ENCODE results near the gene SUPT20HL2.
"Not testable (repeated sequence)": the region's sequence is repeated elsewhere in the genome, so short reads cannot be mapped to it uniquely, and the experiment has no call there.

SUPT20HL2 gene

DNA sequence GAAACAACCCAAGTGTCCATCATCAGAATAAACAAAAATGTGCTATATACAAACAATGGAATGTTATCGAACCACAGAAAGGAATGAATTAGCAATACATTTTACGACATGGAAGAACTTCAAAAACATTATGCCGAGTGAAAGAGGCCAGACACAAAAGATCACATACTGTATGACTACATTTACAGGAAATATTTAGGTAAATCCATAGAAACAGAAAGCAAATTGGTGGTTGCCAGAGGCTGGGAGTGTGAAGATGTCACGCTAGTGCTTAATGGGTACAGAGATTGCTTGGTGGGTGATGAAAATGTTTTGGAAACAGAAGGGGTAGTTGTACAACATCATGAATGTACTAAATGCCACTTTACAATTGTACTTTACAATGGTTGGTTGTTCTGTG lies 5.1 kb downstream of the SUPT20HL2 start:
- not testable (repeated sequence) for DNase-seq

DNA sequence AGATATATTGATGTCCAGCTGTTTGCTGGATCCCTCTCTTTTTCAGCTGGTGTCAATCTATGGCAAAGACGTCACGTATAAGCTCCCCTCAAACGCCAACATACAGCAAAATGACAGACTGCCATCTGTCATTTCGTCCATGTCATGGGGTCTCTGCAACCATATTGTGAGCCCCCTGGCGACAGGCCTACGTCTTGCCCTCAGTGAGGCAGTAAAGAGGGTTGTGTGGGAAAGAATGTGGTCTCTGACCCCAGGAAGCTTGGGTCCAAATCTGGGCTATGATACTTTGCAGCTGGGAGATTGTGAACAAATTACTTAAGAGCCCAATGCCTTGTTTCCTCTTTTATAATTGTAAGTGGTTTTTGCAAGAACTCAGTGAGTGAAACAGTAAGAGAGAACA lies 7.4 kb downstream of the SUPT20HL2 start:
- DNase-seq: no peak

DNA sequence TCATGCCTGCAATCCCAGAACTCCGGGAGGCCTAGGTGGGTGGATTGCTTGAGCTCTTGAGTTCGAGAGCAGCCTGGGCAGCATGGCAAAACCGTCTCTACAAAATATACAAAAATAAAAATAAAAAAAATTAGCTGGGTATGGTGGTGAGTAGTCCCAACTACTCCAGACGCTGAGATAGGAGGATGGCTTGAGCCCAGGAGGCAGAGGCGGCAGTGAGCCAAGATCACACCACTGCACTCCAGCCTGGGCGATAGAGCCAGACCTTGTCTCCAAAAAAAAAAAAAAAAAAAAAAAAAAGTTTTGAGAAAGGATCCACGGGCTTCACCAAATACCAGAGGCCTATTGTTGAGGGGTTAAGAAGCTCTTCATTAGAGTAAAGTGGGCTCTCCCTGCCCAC lies 8.0 kb downstream of the SUPT20HL2 start:
- DNase-seq: no peak

DNA sequence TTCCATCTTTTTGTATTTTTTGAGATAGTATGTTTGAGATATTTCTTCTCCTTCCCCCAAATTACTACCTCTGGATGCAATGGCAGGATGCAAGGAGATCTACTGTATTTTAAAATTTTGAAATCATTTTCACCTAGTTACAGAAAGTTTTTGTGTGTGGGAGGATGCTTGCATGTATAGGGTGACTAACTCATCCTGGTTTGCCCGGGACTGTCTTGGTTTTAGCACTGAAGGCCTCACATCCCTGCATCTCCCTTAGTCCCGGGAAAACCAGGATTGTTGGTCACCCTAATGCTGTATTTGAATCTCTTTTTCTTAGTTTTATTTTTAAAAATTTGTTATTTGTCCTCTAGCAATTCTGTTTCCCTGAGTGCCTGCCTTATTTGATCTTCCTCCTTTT lies 12.1 kb downstream of the SUPT20HL2 start:
- DNase-seq: no peak

DNA sequence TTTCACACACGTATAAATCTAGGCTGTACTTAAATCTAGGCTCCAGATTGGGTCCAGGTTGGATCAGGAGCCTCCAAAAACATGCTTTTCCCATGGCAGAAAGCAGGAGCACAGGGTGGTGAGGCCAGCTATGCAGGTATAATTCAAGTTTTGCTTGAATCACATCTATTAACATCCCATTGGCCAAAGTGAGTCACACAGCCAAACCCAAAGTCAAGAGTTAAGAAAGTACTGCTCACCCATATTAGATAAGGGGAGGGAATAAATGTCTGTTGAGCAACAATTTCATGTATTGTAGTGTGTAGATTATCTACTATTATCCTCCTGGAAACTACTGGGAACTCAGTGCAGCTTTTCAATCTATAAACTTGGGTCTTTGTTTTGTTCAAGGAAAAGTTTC lies 12.8 kb downstream of the SUPT20HL2 start:
- no peak for DNase-seq

DNA sequence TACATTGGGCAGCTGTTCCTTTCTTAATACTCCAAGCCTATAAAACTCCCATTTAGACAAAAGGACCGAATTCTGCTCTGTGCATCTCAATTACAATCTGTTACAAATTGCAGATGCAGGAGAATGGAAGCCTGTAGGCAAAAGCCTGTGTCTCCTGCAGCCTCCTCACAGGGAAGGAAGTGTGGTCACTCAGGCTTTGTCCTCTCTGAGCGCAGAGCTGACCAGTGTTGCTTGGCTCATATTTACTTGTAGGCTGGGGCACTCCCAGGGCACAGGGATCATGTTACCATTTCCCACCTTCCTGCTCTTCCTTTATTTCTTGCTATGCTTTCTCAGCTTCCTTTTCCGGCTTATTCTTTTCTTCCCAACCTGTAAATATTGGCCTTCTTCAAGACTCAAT lies 15.7 kb downstream of the SUPT20HL2 start:
- no peak for DNase-seq

DNA sequence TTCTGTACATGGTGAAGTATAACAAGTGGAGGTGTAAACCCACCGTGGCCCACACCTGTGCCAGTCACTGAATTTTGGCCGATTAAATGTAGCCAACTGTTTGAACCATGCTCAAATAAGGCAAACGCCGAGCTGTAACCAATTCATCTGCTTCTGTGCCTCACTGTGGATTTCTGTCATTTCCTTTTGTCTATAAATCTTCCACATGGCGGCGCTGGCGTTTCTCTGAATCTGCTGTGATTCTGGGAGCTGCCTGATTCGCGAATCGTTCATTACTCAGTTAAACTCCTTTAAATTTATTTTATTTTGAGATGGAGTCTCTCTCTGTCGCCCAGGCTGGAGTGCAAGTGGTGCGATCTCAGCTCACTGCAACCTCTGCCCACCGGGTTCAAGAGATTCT lies 19.2 kb downstream of the SUPT20HL2 start:
- DNase-seq: no peak

DNA sequence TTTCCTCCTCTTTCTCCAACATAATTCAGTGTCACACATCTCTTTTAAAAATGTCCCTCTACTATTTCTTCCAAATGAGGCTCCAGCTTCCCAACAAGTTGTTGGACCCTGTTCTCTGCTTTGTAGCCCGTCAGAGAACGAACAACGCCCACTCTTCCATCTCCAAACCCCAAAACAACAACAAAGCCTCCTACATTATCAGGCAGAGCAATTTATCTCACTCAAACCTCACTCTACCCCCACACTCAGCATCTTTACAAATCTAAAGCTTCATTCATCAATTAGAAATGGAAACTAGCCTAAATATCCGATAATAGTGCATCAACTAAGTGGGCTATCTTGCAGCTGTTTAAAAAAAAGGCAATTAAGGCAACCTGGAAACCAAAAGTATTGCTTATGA lies 20.5 kb downstream of the SUPT20HL2 start:
- DNase-seq: no peak

DNA sequence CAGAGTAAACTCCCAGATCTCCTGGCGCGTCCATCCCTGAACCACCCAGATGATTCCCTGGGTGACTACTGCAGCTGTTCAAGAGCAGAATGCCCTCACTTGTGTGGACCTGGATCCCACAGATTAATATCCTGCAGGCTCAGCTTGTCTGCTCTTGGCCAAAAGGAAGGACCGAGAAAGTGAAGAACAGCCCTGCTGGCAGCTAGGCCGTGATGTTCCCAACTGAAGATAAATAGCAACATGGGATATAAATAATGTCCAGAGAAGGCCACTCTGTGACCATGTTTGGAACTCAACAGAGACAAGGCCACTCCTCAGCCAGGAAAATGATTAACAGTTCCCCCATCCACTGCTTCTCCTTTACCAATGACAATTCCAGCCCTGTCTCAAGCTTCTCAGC lies 21.5 kb downstream of the SUPT20HL2 start:
- DNase-seq: no peak

DNA sequence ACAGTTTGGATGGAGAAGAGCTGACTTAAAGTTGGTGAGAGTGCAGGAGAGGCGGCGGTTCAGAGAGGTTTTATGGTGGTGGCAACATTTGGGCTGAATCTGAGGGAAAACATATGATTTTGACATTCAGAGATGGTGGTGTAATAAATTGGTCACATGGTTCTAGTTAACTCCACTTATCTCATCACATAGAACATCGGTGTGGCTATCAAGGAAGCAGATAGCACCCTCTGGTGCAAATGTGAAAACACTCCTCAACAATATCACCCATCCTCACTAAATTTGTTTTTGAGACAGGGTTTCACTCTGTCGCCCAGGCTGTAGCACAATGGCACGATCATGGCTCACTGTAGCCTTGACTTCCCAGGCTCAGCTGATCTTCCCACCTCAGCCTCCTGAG lies 28.8 kb downstream of the SUPT20HL2 start:
- no peak for DNase-seq

DNA sequence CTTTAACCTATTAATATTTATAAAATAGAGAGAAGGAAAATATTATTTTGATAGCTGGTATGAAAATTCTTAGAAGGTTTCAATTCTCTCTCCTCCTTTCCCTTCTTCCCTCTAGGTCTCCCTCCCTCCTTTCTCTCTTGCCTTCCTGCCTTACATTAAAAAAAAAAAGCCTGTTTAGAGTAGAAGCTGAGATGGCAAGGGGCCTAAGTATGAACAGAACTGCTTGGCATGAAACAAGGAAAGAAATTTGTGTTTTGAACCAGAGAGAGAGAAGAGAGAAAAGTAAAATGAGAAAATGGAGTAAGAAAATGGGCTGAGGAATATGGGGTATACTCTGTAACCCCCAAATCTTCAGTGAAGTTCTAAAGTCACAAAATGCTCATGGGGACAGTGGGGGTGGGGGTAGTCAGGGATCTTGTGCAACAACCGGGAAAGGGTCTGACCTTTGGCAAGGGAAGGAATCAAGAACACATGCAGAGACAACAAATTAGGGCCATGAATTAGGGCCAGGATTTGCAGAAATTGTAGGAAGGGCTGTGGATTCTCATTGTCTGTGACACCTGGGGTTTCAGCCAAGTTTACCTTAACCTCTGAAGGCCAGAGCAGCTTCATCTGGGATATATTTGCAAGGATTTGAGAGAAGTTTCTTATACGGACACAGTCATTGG lies 30.6 kb downstream of the SUPT20HL2 start:
- no peak for DNase-seq

DNA sequence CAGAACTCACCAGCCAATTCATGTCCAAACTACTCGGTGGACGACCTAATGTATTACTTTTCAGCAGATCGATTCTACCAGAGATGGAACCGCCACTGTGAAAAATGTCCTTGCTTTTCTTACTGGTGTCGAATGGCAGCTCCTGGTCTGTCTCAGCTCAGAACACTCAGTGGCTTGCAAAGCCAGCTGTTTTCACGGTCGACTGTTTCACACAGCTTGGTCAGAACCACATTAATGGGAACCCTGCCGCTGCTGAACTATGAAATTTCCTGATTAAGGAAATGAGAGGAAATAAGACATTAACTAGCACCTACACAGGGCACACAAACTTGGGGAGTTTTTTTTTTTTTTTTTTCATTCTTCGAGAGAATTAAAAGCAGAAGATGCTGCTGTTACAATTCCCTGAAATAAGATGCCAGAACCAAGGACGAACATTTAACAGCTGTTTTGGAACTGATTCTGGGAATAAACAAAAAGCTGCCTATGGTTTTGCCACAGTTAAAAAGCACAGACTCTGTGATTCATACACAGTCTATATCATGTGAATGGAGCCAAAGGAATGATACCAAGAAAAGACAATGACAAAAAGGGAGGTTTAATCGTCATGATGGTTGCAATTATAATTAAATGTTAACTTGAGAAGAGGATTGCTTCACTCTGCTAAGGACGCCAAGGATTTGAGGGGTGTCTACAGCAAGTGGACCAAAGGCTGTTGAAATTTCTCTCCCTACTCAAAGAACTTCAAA lies 31.3 kb downstream of the SUPT20HL2 start:
- no peak for DNase-seq

DNA sequence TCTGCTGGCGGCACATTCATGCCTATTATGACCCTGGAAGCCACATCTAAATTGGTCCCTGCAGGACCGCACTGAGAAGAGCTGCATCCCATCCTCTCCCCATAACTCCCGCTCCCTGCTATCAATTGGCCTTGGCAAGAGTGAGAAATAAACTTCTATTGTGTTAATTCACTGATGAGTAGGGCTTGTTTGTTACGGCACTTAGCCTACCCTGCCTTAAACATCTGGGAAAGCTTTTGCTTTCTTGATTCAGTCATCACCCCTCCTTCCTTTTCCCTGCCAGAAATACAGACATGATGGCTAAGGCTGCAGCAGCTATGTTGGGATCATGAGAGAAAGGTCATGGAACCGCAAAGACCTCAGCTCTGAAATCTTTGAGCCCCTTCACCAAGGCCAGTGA lies 36.5 kb downstream of the SUPT20HL2 start:
- DNase-seq: no peak

DNA sequence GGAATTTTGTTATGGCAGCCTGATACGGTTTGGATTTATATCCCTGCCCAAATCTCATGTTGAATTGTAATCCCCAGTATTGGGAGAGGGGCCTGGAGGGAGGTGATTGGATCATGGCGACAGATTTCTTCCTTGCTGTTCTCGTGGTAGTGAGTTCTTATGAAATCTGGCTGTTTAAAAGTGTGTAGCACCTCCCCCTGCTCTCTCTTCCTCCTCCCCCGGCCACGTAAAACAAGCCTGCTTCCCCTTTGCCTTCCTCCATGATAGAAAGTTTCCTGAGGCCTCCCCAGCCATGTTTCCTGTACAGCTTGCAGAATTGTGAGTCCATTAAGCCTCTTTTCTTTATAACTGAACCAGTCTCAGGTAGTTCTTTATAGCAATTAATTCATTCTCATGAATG lies 37.9 kb downstream of the SUPT20HL2 start:
- DNase-seq: no peak

DNA sequence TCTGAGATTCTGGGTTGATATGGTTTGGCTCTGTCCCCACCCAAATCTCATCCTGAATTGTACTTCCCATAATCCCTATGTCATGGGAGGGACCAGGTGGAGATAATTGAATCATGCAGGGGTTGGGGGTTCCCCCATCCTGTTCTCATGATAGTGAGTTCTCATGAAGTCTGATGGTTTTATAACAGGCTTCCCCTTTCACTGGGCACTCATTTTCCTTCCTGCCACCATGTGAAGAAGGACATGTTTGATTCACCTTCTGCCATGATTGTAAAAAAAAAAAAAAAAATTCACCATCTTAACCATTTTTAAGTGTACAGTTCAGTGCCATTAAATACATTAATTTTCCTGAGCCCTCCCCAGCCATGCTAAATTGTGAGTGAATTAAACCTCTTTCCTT lies 42.6 kb downstream of the SUPT20HL2 start:
- DNase-seq: no peak

DNA sequence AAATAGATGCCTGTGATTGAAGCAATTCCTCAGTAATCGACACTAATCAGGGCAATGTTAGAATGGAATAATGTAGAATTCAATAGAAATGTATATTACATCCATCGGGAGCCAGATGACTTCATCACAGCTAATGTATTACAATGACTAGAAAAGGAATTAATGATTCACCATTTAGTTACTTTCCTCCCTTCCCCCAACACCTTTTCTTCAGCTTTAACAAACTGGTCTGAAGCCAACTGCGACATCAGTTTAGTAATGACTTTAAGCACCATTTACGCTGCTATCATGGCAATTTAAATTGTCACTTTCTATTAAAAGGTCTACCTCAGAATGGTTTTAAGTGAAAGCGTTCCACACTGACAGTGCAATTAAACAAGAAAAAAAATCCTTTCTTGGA lies 45.1 kb downstream of the SUPT20HL2 start:
- no peak for DNase-seq

DNA sequence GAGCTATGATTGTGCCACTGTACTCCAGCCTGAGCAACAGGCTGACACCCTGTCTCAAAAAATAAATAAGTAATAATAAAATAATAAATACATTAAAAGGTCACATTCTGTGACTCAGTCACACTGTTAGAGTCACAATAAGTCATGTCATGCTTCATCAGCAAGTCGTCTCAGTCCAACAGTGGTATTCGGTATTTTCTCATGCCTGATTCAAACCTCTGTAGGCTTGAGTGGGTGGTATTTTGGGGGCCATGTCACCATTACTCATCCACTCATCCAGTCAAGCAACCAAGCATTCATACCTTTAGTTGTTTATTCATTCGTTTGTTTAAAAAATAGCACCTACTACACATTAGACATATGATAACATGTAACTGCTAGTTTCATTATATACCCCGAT lies 46.9 kb downstream of the SUPT20HL2 start:
- no peak for DNase-seq

DNA sequence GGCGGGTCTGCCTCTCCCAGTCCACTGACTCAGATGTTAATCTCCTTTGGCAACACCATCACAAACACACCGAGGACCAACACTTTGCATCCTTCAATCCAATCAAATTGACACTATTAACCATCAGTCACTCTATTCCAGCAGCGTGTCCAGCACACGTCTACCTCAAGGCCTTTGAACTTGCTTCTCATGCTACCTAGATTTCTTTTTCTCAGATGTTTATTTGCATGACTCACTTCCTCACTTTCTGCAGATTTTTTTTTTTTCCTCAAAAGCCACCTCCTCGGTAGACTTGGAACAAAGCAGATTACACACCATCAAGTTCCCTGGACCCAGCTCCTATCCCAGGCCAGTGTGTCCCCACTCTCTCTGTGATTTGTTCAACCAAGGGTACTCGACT lies 49.5 kb downstream of the SUPT20HL2 start:
- DNase-seq: no peak

DNA sequence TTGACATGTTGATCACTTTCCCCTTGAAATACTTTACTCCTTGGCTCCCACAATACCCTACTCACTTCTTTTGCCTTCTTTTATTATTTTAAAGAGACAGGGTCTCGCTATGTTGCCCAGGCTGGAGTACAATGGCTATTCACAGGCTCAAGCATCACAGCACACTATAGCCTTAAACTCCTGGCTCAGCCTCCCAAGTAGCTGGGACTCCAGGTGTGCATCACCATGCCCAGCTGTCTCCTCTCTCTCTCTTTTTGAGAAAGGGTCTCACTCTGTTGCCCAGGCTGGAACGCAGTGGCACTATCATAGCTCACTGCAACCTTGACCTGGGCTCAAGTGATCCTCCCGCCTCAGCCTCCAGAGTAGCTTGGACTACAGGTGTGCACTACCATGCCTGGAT lies 51.6 kb downstream of the SUPT20HL2 start:
- DNase-seq: no peak
